Measurements from ENCODE around the gene TMEM63A.
"Not testable (repeated sequence)": the region's sequence is repeated elsewhere in the genome, so short reads cannot be mapped to it uniquely, and the experiment has no call there.

Gene TMEM63A

DNA sequence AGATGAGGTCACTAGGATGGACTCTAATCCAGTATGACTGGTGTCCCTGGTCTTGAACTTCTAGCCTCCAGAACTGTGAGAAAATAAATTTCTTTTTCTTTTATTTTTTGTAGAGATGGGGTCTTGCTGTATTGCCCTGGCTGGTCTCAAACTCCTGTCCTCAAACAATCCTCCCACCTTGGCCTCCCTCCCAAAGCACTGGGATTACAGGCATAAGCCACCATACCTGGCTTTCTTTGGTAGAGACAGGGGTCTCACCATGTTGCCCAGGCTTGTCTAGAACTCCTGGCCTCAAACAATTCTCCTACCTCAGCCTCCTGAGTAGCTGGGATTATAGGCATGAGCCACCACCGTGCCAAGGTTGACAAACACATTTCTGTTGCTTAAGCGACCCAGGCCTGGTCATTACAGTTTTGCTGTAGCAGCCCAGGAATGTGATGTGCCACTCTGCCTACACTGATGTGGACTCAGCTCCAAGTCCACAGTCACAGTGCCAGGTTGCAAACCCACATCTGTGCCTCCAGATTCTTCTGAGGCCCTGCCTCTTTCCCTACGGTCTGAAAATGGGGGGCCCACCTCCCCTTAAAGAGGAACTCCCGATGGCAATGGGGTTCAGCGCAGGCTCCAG is 25.9 kb upstream of the TMEM63A start:
- no peak for FAIRE-seq

DNA sequence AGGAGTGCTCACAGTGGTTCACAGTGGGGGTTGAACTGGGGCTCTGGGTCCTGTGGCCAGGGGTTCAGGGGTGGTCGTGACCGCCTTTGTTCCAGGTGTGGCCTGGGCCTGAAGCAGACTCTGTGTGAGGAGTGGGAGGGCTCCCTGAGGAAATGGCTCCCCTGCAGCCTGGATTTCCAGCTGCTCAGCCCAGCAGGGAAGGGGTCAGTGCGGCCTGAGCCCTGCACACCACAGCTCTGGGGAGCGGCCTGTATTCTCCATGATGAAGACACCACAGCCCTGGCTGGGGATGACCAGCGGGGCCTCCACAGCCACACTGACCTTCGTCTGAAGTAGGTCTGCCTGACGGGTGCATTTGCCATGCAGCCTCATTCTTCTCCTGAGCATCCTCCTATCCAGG is 25.2 kb upstream of the TMEM63A start:
- no peak for FAIRE-seq

GRCh38 chr1:225906467-225906866 is 24.3 kb upstream of the TMEM63A start:
- no peak for FAIRE-seq

DNA sequence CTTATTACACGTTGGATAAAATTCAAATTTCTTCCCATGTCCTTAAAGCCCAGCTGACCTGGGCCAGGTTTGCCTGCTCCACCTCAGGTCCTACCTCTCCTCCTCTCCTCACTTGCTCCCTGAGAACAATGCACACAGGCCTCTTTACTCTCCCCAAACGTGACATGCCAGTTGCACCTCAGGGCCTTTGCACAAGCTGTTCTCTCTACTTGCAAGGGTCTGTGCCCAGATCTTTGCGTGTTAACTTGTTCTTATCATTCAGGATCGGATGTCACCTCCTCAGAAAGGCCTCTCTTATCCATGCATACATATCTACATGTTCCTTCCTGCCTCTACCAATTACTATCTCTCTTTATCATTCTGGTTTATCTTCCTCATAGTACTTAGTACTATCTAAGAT is 21.4 kb upstream of the TMEM63A start:
- FAIRE-seq: no peak

GRCh38 chr1:225899044-225899925 is 17.1 kb upstream of the TMEM63A start:
- FAIRE-seq: no peak

- no peak for FAIRE-seq
These were observed 15.7 kb upstream of the TMEM63A start for GRCh38 chr1:225897595-225898514.

- no peak for FAIRE-seq
These were observed 14.9 kb upstream of the TMEM63A start for GRCh38 chr1:225896937-225897549.

GRCh38 chr1:225896494-225896893 is 14.3 kb upstream of the TMEM63A start:
- FAIRE-seq: no peak

GRCh38 chr1:225892307-225892706 is 10.1 kb upstream of the TMEM63A start:
- no peak for FAIRE-seq

DNA sequence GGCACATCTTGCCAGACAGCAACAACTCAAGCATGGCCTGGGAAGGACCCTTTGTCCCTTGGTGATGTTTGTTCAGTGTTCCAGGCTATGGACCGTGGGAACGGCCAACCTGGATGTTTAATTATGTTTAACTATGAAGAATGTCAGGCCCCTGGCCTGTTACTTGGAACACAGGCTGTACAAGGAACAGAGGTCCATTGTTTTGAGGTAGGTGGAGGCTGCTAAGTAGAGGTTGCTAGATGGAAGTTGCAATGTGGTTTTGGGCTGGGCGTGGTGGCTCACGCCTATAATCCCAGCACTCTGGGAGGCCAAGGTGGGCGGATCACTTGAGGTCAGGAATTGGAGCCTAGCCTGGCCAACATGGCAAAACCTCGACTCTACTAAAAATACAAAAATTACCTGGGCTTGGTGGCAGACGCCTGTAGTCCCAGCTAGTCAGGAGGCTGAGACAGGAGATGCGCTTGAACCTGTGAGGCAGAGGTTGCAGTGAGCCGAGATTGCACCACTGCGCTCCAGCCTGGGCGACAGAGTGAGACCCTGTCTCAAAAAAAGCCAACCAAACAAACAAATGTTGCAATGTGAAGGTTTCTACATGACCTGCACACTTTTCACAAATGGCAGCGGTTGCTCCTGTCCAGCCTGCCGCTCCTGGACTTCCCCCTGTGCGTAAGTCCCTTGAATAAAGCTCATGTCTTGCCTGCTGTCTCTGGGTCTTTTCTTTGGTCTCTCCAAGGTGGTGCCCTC is 9.2 kb upstream of the TMEM63A start:
- FAIRE-seq: no peak

DNA sequence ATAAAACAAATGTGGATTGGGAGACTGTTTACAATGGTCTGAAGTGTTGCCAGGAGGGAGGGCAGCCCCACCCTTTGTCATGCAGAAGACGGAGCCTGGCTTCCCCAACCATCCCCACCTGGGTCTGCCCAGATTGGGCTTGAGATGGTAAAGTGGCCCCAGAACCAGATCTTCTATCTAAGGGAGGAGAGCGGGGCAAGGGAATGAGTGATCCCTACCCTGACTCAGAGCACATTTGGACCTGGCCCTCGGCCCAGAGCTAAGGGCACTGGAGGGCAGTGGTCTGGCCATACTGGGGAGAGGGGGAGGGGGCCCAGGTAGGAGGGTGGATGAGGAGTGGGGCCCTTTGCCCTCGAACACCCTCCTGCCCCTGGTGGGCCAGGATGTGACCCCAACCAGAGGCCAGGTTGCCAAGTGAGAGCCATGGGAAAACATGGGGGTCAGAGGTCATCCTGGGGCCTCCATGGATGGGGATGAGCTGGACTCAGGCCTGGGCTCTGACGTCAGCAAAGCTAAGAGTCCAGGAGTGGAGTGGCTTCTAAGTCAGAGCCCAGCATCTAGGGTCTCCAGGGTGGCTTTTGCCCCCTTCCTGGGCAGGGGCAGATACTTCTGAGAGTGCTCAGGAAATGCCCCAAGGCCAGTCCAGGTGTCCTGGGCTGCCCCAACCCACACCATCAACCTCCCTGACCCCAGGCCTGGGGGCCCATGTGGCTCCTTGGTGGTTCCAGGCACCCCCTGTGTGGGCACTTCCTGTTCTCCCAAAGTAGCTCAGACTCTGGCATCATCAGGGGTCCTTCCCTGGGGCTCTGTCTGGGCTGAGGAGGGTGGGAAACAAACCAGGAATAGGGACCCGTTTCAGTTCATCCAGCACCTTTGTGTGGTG is 8.4 kb upstream of the TMEM63A start:
- FAIRE-seq: no peak

DNA sequence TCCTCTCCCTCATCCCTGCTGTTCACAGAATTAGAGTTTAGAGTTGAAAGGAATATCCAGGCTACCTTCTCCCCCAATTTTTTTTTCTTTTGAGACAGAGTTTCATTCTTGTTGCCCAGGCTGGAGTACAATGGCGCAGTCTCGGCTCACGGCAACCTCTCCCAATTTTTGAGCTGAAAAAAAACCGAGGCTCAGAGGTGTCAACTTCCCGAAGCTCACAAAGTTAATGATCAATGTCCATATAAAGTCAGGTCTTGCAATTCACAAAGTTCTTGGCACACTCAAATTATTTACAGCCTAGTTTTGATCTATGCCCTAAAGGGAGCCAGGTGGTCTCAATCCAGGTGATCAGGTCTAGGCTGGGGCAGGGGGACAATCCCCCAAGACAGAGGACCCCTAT is 7.6 kb upstream of the TMEM63A start:
- no peak for FAIRE-seq

DNA sequence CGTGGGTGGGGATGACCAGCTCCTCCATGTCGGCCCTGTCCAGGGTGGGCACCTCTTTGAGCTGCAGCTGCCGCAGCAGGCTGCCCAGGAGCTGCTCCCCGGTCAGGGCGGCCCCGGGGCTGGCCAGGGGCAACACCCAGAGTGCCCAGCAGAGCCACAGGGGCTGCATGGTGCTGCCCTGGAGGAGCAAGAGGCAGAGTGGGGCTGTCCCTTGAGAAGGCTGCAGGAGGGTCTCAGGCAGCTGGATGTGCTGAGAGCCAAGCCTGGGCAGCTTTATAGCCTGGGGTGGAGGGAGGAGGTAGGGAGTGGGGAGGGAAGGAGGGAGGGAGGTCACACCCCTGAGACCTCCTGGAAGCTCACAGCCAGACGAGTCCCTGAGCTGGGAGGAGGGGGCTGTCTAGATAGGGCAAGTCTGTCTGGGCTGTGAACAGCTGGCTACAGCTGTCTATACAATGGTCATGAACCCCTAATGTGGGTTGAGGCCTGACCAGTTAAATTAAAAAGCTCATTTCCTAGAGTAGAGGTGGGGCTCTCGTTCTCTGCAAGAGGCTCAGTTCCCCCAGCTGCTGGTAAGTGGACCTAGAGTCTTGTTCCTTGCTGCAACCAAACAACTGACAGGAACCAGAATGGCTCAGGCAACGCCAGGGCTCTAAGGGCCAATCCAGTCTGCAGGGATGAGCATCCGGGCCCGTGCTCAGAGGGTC is 6.9 kb upstream of the TMEM63A start, which contains the start of gene LEFTY1:
LEFTY1 (minus strand) TSS at position 249 of the 704 bp plus-strand sequence; CDS start at position 169, 80 bp downstream.
- FAIRE-seq: no peak

DNA sequence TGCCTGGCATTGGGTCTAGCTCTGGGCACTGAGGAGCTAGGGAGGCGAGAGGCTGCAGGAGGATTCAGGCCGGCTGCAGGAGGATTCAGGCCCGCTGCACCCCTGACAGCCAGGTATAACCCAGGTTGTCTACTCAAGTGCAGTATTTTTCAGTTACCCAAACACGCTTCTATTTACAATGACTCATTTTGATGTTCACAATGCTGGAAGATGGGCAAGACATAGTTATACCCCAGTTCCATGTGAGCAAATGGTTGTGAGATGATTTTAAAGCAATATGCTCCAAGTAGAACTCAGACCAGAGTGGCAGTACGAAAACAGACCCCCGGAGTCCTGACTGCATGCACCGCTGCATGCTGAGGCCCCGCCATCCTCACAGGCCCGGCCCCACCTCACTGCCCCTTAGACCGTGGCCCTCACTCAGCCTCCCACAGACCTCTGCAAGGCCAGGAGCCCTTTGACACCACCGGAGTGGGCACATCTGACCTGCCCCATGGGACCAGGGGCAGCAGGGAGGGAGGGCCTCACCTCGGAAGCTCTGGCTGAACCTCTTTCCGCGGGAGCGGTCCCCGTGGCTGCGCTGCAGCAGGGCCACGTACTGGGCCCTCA is 6.2 kb upstream of the TMEM63A start:
- FAIRE-seq: no peak

- not testable (repeated sequence) for FAIRE-seq
These were observed 5.5 kb upstream of the TMEM63A start for GRCh38 chr1:225887554-225888288.

DNA sequence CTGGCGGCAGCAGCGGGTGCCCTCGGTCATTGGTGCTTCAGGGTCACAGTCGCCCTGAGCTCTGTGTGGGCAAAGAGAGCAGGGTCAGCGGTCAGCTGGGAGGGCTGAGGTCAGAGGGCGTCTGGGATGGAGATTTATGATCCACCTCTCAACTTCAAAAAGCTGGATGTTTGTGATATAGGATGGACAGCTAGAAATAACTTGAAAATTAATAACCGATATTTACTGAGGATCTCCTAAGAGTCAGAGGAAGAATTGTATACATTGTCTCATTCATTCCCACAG is 4.8 kb upstream of the TMEM63A start:
- FAIRE-seq: no peak

DNA sequence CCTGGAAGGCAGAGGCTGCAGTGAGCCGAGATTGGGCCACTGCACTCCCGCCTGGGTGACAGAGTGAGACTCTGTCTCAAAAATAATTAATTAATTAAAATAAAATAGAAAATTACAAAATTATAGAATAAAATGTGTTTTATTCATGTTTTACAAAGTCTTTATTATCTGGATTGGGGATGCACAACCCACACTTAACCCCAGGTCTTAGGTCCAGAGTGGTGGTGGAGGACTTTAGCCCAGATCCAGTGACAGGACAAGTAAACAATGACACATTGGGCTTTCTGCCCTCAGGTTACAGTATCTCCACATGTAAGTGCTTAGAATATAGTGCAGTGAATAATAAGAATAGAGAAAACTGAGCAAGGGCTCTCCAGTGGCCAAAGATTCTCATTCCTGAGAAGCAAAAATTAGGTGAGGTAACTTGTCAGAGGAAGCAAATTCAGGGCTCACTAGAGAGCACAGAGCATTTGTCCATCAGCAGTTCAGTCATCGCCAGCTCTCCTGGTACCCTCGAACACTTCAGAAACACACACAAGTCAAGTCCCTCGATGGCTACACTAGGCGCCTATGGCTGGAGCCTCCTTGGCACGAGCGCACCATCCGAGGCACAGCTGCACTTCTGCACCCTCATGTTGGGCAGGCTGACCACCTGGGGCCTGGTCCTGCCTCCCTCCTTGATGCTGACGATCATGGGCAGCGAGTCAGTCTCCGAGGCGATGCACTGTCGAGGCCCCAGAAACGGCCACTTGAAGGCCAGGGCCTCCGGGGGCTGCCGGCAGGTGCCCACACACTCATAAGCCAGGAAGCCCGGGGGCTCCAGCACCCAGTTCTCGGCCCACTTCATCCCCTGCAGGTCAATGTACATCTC is 4.2 kb upstream of the TMEM63A start:
- no peak for FAIRE-seq

DNA sequence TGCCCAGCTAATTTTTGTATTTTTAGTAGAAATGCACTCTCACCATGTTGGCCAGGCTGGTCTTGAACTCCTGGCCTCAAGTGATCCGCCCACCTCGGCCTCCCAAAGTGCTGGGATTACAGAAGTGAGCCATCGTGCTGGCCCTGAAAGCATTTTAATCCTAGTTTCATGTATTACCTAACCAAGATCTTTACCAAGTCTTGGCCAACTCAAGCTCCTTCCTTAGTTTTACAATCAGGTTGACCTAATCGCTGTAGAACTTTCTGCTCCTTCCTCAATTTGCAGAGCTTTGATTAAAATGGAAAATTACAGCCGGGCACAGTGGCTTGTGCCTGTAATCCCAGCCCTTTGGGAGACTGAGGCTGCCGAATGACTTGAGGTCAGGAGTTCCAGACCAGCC is 3.2 kb upstream of the TMEM63A start:
- no peak for FAIRE-seq

Data from colon (tissue), 2 donors.